HUES48 (cell line): Measurements from ENCODE around the gene RPL39.
"Not testable (repeated sequence)": the region's sequence is repeated elsewhere in the genome, so short reads cannot be mapped to it uniquely, and the experiment has no call there.

ENCODE experiments used
- H3K27ac ChIP-seq: one replicate; pipeline ENCODE4 v1.7.0; 2013; ENCODE audit warnings: low read depth, low read length, inconsistent platforms
- H3K27me3 ChIP-seq: 2 replicates; pipeline ENCODE4 v1.6.1; 2013; ENCODE audit warnings: mild to moderate bottlenecking, low read length; ENCODE audit not compliant: control insufficient read depth, insufficient read depth
- H3K36me3 ChIP-seq: 2 replicates; pipeline ENCODE4 v1.6.1; 2013; ENCODE audit warnings: low read length; ENCODE audit not compliant: control insufficient read depth, insufficient read depth
- H3K4me1 ChIP-seq: 2 replicates; pipeline ENCODE4 v1.6.1; 2013; ENCODE audit warnings: mild to moderate bottlenecking, low read length; ENCODE audit not compliant: control insufficient read depth, insufficient read depth
- H3K4me3 ChIP-seq: 2 replicates; pipeline ENCODE4 v1.5.1; 2013; ENCODE audit warnings: mild to moderate bottlenecking, low read depth, low read length
- H3K9ac ChIP-seq: 2 replicates; pipeline ENCODE4 v1.6.1; 2013; ENCODE audit warnings: mild to moderate bottlenecking, low read depth, low read length, moderate library complexity
- H3K9me3 ChIP-seq: 2 replicates; pipeline ENCODE4 v1.6.1; 2013; ENCODE audit warnings: low read length; ENCODE audit not compliant: control insufficient read depth, insufficient read depth

The RPL39 gene

DNA sequence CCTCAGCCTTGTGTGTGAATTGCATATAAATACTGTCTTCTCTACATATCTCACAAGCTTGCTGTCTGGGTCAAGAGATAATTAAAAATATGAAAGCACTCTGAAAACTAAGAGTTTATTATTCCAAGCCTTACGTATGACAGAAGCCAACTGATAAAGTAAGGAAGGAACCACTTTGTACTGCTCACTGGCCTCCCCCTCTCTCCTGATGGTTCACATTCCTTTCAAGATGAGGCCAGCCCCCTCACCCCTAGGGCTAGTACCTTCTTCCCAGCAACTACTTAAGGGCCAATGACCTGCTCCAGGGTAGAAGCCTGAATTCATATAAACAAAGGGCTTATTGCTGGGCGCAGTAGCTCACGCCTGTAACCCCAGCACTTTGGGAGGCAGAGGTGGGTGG is 38.4 kb downstream of the RPL39 start:
- peaks cover 7% of the 10 kb centered on the region; the same call in 1 of the 2 replicates for H3K9me3 ChIP-seq
- no peaks in the 10 kb centered on the region for H3K36me3 ChIP-seq
- H3K27ac ChIP-seq = no peak overlapping the region
- peaks cover 15% of the 10 kb centered on the region for H3K4me1 ChIP-seq
- H3K27me3 ChIP-seq = no peaks in the 10 kb centered on the region
- H3K9ac ChIP-seq = no peak overlapping the region
- no peak overlapping the region for H3K4me3 ChIP-seq

DNA sequence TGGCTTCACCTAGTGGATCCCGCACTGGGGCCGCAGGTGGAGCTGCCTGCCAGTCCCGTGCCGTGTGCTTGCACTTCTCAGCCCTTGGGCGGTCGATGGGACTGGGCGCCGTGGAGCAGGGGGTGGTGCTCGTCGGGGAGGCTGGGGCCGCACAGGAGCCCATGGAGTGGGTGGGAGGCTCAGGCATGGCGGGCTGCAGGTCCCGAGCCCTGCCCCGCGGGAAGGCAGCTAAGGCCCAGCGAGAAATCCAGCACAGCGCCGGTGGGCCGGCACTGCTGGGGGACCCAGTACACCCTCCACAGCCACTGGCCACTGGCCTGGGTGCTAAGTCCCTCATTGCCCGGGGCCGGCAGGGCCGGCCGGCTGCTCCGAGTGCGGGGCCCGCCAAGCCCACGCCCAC is 40.7 kb downstream of the RPL39 start:
- not testable (repeated sequence) for H3K4me1 ChIP-seq, H3K4me3 ChIP-seq, H3K36me3 ChIP-seq, H3K27me3 ChIP-seq, H3K27ac ChIP-seq, H3K9ac ChIP-seq
- H3K9me3 ChIP-seq = peaks cover 12% of the 10 kb centered on the region; the same call in 1 of the 2 replicates

DNA sequence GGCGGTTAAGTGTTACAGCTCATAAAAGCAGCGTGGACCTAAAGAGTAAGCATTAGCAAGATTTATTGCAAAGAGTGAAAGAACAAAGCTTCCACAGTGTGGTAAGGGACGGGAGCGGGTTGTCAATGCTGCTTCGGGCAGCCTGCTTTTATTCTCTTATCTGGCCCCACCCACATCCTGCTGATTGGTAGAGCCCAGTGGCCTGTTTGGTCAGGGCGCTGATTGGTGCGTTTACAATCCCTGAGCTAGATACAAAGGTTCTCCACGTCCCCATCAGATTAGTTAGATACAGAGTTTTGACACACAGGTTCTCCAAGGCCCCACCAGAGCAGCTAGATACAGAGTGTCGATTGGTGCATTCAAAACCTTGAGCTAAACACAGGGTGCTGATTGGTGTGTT is 41.3 kb downstream of the RPL39 start:
- H3K27me3 ChIP-seq, H3K27ac ChIP-seq, H3K4me1 ChIP-seq, H3K36me3 ChIP-seq, H3K9ac ChIP-seq, H3K4me3 ChIP-seq: not testable (repeated sequence)
- H3K9me3 ChIP-seq = peaks cover 11% of the 10 kb centered on the region; the same call in 1 of the 2 replicates

DNA sequence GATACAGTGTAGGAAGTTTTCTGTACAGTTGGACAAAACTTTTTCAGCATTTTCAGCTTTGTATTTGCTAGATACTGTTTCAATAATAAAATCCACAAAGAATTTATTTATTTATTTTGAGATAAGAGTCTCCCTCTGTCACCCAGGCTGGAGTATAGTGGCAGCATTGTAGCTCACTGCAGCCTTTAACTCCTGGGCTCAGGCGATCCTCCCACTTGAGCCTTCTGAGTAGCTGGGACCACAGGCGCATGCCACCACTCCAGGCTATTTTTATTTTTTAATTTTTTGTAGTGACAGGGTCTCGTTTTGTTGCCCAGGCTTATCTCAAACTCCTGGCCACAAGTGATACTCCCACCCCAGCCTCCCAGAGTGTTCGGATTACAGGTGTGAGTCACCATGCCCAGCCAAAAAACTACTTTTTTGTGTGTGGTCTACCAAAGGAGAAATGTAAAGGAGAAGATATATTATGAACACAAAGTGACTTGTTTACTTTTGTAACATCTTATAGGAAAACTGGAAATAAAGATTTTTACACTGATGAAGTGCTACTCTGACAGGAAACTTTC is 46.1 kb downstream of the RPL39 start:
- no peaks in the 10 kb centered on the region for H3K27me3 ChIP-seq
- no peak overlapping the region for H3K27ac ChIP-seq
- no peak overlapping the region for H3K4me3 ChIP-seq
- no peaks in the 10 kb centered on the region for H3K4me1 ChIP-seq
- H3K9ac ChIP-seq = no peak overlapping the region
- H3K36me3 ChIP-seq = no peaks in the 10 kb centered on the region
- peaks cover 11% of the 10 kb centered on the region; the same call in 1 of the 2 replicates for H3K9me3 ChIP-seq

DNA sequence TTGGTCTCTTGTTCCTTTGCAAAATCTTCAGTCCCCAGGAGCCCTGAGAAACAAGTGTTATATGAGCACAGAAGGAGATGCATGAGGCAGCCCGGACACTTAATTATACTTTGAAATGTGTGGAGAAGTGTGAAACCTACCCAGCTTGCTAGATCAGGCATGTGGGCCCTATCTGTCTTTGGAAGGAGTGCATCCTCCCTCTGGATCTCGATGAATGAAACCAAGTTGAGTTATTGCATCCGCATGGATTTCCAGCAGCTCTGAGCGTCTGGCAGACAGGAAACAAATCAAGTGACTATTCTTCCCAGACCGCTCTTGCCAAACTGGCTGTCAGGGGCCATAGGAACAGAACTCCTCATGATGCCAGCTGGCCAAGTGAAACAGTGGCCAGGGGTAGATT is 52.7 kb downstream of the RPL39 start:
- H3K4me1 ChIP-seq = no peaks in the 10 kb centered on the region
- H3K27ac ChIP-seq = no peak overlapping the region
- H3K4me3 ChIP-seq = no peak overlapping the region
- no peaks in the 10 kb centered on the region for H3K27me3 ChIP-seq
- H3K9me3 ChIP-seq = peaks cover 16% of the 10 kb centered on the region; the same call in 1 of the 2 replicates
- H3K36me3 ChIP-seq = no peaks in the 10 kb centered on the region
- no peak overlapping the region for H3K9ac ChIP-seq
